Neural progenitor cell (in vitro differentiated cells): Measurements from ENCODE around the gene OBP2A. TPM values are rescaled to one million over a fixed set of nuclear protein-coding genes. Genes with fewer than 3 reads are reported as not detected.
A peak's percentile ranks its signal among the peaks of the same experiment; 100 is the strongest.

Experiments used
- DNase-seq: peaks from one replicate; pipeline ENCODE4 v3.0.0-alpha.2; 2016; ENCODE audit warnings: low spot score
- H2AFZ ChIP-seq: fragments of 200-600 bp; sonication (generic); replicated peaks from 2 replicates; pipeline ENCODE4 v1.6.1; 2016; ENCODE audit warnings: antibody characterized with exemption
- H3F3A ChIP-seq: fragments of 200-600 bp; sonication (generic); 2 replicates; pipeline ENCODE4 v1.6.1; 2016; ENCODE audit warnings: antibody characterized with exemption, low read depth
- H3K27ac ChIP-seq: fragments of 200-600 bp; sonication (generic); 2 replicates; pipeline ENCODE4 v1.5.1; 2016; ENCODE audit warnings: mild to moderate bottlenecking
- H3K27me3 ChIP-seq: fragments of 200-600 bp; sonication (generic); 2 replicates; pipeline ENCODE4 v1.6.1; 2016; ENCODE audit warnings: mild to moderate bottlenecking, moderate library complexity
- H3K36me3 ChIP-seq: fragments of 200-600 bp; sonication (generic); 2 replicates; pipeline ENCODE4 v1.5.1; 2016
- H3K4me1 ChIP-seq: fragments of 200-600 bp; sonication (generic); 2 replicates; pipeline ENCODE4 v1.6.1; 2016; ENCODE audit warnings: mixed run types
- H3K4me2 ChIP-seq: fragments of 200-600 bp; sonication (generic); 2 replicates; pipeline ENCODE4 v1.6.1; 2016
- H3K4me3 ChIP-seq: fragments of 200-600 bp; sonication (generic); 2 replicates; pipeline ENCODE4 v1.5.1; 2016
- H3K79me2 ChIP-seq: fragments of 200-600 bp; sonication (generic); 2 replicates; pipeline ENCODE4 v1.6.1; 2016; ENCODE audit warnings: low read depth
- H3K9ac ChIP-seq: fragments of 200-600 bp; sonication (generic); 2 replicates; pipeline ENCODE4 v1.6.1; 2016
- H3K9me3 ChIP-seq: fragments of 200-600 bp; sonication (generic); 2 replicates; pipeline ENCODE4 v1.5.1; 2016; ENCODE audit warnings: low read depth
- H4K20me1 ChIP-seq: fragments of 200-600 bp; sonication (generic); 2 replicates; pipeline ENCODE4 v1.6.1; 2016; ENCODE audit warnings: low read depth
- H3K27ac Mint-ChIP-seq: 3 replicates; pipeline ENCODE4 v1.8.0; 2021; ENCODE audit warnings: mixed read lengths
- H3K27me3 Mint-ChIP-seq: 2 replicates; pipeline ENCODE4 v1.8.0; 2022; ENCODE audit warnings: low read depth, mild to moderate bottlenecking, inconsistent platforms, moderate library complexity, mixed read lengths; ENCODE audit not compliant: insufficient read depth
- H3K36me3 Mint-ChIP-seq: 3 replicates; pipeline ENCODE4 v1.8.0; 2021; ENCODE audit warnings: mixed read lengths
- H3K4me1 Mint-ChIP-seq: 3 replicates; pipeline ENCODE4 v1.8.0; 2021; ENCODE audit warnings: mixed read lengths
- H3K4me3 Mint-ChIP-seq: 3 replicates; pipeline ENCODE4 v1.8.0; 2021; ENCODE audit warnings: mild to moderate bottlenecking, moderate library complexity, mixed read lengths
- H3K9me3 Mint-ChIP-seq: 3 replicates; pipeline ENCODE4 v1.8.0; 2020; ENCODE audit warnings: mixed read lengths
- EZH2 ChIP-seq: fragments of 200-600 bp; sonication (generic); IDR thresholded peaks from 2 replicates; pipeline ENCODE4 v1.6.1; 2017; ENCODE audit warnings: antibody characterized with exemption, mild to moderate bottlenecking, moderate library complexity
- EZH2phosphoT487 ChIP-seq: fragments of 200-600 bp; sonication (generic); IDR thresholded peaks from 2 replicates; pipeline ENCODE4 v1.6.1; 2017; ENCODE audit warnings: antibody characterized with exemption
- total RNA-seq: library from RNA; depleted of rRNA; stranded (reverse); fragments of >200 nt; gene quantifications from 2 replicates; pipeline ENCODE4 v1.2.3, GENCODE V29; 2015; ENCODE audit warnings: low replicate concordance
- TF ChIP-seq, protein P1 (sequence below): fragments of 200-600 bp; sonication (generic); IDR thresholded peaks from 2 replicates; pipeline ENCODE4 v1.5.1; 2017; ENCODE audit warnings: antibody characterized with exemption, mild to moderate bottlenecking

OBP2A gene
- total RNA-seq, 1 donor from 2014 or later = not detected

GRCh38 chr9:135507104-135508035, 38.6 kb upstream of the OBP2A start:
- Mint-ChIP-seq H3K36me3 (peaks cover 13% of the 10 kb centered on the region), H3K4me3 (no peak overlapping the region), H3K4me1 (peaks cover 6% of the 10 kb centered on the region), H3K9me3 (peaks cover 11% of the 10 kb centered on the region), H3K27ac (peak overlapping the region; percentile 91), H3K27me3 (peaks cover 11% of the 10 kb centered on the region)
- Histone ChIP-seq H4K20me1 (peaks cover 14% of the 10 kb centered on the region), H3K27ac (no peak overlapping the region), H3K9ac (no peak overlapping the region), H3K79me2 (peaks cover 2% of the 10 kb centered on the region), H2AFZ (no peak overlapping the region), H3K36me3 (no peaks in the 10 kb centered on the region), H3F3A (peaks cover 12% of the 10 kb centered on the region), H3K4me1 (peaks cover 10% of the 10 kb centered on the region), H3K27me3 (no peaks in the 10 kb centered on the region), H3K4me3 (no peak overlapping the region), H3K9me3 (no peaks in the 10 kb centered on the region), H3K4me2 (no peak overlapping the region)
- no peak for DNase-seq
- TF ChIP-seq EZH2phosphoT487 = no peak
- TF ChIP-seq, protein P1, sequence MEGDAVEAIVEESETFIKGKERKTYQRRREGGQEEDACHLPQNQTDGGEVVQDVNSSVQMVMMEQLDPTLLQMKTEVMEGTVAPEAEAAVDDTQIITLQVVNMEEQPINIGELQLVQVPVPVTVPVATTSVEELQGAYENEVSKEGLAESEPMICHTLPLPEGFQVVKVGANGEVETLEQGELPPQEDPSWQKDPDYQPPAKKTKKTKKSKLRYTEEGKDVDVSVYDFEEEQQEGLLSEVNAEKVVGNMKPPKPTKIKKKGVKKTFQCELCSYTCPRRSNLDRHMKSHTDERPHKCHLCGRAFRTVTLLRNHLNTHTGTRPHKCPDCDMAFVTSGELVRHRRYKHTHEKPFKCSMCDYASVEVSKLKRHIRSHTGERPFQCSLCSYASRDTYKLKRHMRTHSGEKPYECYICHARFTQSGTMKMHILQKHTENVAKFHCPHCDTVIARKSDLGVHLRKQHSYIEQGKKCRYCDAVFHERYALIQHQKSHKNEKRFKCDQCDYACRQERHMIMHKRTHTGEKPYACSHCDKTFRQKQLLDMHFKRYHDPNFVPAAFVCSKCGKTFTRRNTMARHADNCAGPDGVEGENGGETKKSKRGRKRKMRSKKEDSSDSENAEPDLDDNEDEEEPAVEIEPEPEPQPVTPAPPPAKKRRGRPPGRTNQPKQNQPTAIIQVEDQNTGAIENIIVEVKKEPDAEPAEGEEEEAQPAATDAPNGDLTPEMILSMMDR = no peak

DNA sequence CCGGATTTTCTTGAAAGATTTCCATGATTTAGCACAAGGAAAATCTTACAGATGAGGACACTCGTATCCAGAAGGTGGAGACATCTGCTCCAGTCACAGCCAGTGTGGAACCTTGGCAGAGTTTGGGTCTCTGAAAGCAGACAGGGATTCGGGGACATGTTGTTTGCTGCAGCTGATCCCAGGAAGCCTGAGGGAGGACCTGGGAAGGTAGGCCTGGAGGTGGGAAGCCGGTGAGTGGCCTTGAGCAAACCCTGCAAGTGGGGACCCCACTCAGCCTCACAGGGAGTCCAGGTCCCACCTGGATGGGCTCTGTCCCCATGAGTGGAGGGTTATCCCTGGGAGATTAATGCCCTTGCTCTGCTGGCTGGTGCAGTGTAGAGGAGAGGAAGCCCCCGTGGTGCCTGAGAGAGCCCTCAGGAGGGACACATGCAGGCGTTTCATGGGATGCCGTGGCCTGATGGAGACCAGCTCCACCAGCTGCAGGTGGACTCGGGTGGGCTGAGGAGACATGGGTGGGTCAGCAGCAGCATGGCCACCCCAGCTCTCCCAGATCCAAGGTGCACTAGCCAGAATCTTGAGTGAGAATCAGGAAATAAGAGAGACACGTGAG, 37.6 kb upstream of the OBP2A start:
- Mint-ChIP-seq H3K27ac (no peak overlapping the region), H3K4me1 (peaks cover 8% of the 10 kb centered on the region), H3K9me3 (peaks cover 11% of the 10 kb centered on the region), H3K36me3 (peaks cover 10% of the 10 kb centered on the region), H3K27me3 (peaks cover 11% of the 10 kb centered on the region), H3K4me3 (no peak overlapping the region)
- Histone ChIP-seq H3F3A (peaks cover 12% of the 10 kb centered on the region), H3K27me3 (no peaks in the 10 kb centered on the region), H3K4me3 (no peak overlapping the region), H3K4me1 (peaks cover 14% of the 10 kb centered on the region), H2AFZ (no peak overlapping the region), H3K36me3 (no peaks in the 10 kb centered on the region), H3K9ac (no peak overlapping the region), H3K79me2 (no peaks in the 10 kb centered on the region), H3K27ac (no peak overlapping the region), H4K20me1 (peaks cover 9% of the 10 kb centered on the region), H3K9me3 (no peaks in the 10 kb centered on the region), H3K4me2 (no peak overlapping the region)
- DNase-seq = no peak
- TF ChIP-seq EZH2phosphoT487 (no peak), EZH2 (no peak)
- TF ChIP-seq, protein P1 = no peak

DNA sequence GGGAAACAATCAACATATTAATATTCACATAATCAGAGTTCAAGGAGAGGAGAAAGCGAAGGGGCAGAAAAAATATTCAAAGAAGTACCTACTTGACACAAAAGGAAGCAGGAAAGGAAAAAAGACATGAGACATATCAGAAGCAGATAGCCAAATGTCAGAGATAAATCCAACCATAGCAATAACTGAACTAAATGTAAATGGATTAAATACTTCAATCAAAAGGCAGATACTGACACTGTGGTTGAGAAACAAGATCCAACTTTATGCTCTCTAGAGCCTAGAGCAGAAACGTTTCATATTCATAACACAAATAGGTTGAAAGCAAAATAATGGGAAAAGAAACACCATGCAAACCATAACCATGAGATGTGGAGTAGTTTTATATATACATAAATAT, 36.5 kb upstream of the OBP2A start:
- Mint-ChIP-seq H3K27ac (no peak overlapping the region), H3K4me3 (no peak overlapping the region), H3K27me3 (peaks cover 14% of the 10 kb centered on the region), H3K4me1 (peaks cover 8% of the 10 kb centered on the region), H3K9me3 (peaks cover 11% of the 10 kb centered on the region), H3K36me3 (peaks cover 6% of the 10 kb centered on the region)
- Histone ChIP-seq H3K4me3 (no peak overlapping the region), H3K4me1 (peaks cover 14% of the 10 kb centered on the region), H3K36me3 (no peaks in the 10 kb centered on the region), H3K27ac (no peak overlapping the region), H4K20me1 (peaks cover 1% of the 10 kb centered on the region), H3K4me2 (no peak overlapping the region), H3K27me3 (no peaks in the 10 kb centered on the region), H2AFZ (no peak overlapping the region), H3K9ac (no peak overlapping the region), H3K79me2 (no peaks in the 10 kb centered on the region), H3K9me3 (no peaks in the 10 kb centered on the region), H3F3A (peaks cover 5% of the 10 kb centered on the region)
- TF ChIP-seq EZH2phosphoT487 (no peak), EZH2 (no peak)
- no peak for DNase-seq

DNA sequence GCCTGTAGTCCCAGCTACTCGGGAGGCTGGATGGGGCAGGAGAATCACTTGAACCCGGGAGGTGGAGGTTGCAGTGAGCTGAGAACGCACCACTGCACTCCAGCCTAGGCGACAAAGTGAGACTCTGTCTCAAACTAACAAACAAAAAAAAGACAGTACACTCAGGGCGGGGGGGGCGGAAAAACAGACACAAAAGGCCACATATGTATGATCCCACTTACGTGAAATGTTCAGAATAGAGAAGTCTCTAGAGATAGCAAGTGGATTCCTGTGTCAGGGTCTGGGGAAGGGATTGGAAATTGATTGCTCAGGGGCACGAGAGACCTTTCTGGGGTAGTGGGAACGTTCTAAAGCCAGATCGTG, 33.7 kb upstream of the OBP2A start:
- Histone ChIP-seq H3K9ac (no peak overlapping the region), H3K4me1 (peaks cover 4% of the 10 kb centered on the region), H3K36me3 (no peaks in the 10 kb centered on the region), H3K27ac (no peak overlapping the region), H3K4me2 (no peak overlapping the region), H3K4me3 (no peak overlapping the region), H2AFZ (no peak overlapping the region), H3K27me3 (no peaks in the 10 kb centered on the region), H3K9me3 (no peaks in the 10 kb centered on the region), H3K79me2 (no peaks in the 10 kb centered on the region), H4K20me1 (no peaks in the 10 kb centered on the region), H3F3A (no peaks in the 10 kb centered on the region)
- TF ChIP-seq EZH2 = no peak
- TF ChIP-seq EZH2phosphoT487 = no peak
- TF ChIP-seq, protein P1 = no peak
- Mint-ChIP-seq H3K27ac (peak overlapping the region; percentile 18), H3K36me3 (no peaks in the 10 kb centered on the region), H3K27me3 (peaks cover 10% of the 10 kb centered on the region), H3K4me1 (peaks cover 8% of the 10 kb centered on the region), H3K4me3 (no peak overlapping the region), H3K9me3 (peaks cover 11% of the 10 kb centered on the region)
- no peak for DNase-seq
